PFSK-1 (cell line): ENCODE data around the gene NUP58.

Source experiments
- POLR2AphosphoS5 ChIP-seq: IDR thresholded peaks from 2 replicates; pipeline ENCODE4 v1.6.1; 2012; ENCODE audit warnings: low read depth, mild to moderate bottlenecking, control low read depth, low read length, moderate library complexity
- SIN3A ChIP-seq: IDR thresholded peaks from 2 replicates; pipeline ENCODE4 v1.6.1; 2012; ENCODE audit warnings: mild to moderate bottlenecking, low read length, moderate library complexity, borderline replicate concordance; ENCODE audit not compliant: insufficient read depth
- TAF1 ChIP-seq: IDR thresholded peaks from 2 replicates; pipeline ENCODE4 v1.6.1; 2012; ENCODE audit warnings: low read length, control low read depth, borderline replicate concordance; ENCODE audit not compliant: insufficient read depth
- TF ChIP-seq, protein P1 (sequence below), 2 experiments: IDR thresholded peaks; 2 replicates each; pipeline versions ENCODE4 v1.6.1 to v1.8.0; 2011 to 2012; ENCODE audit warnings: low read depth in 2 of 2, low read length in 2 of 2, control low read depth in 1 of 2, inconsistent platforms in 1 of 2, mild to moderate bottlenecking in 1 of 2, moderate library complexity in 1 of 2; ENCODE audit not compliant: insufficient read depth in 1 of 2

DNA sequence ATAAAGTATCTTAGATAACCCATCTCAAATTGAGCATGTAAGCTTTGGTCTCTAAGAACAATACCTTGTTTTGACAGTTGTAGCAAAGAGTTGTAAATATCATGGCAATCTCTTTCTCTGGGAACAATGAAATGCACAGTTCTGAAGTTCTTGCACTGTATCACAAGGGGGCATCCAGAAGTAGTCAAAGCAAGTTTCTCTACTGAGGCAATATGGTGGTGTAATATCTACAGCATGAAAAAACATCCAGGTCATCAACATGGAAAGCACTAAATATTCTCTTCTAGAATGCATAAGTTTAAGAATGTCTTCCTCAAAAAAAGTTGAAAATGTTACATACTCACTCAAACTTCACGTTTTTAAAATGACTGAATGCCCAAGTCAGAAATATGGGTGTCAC, 33.7 kb upstream of the NUP58 start:
- TF ChIP-seq SIN3A (no peak), POLR2AphosphoS5 (no peak), TAF1 (no peak)
- TF ChIP-seq, protein P1, sequence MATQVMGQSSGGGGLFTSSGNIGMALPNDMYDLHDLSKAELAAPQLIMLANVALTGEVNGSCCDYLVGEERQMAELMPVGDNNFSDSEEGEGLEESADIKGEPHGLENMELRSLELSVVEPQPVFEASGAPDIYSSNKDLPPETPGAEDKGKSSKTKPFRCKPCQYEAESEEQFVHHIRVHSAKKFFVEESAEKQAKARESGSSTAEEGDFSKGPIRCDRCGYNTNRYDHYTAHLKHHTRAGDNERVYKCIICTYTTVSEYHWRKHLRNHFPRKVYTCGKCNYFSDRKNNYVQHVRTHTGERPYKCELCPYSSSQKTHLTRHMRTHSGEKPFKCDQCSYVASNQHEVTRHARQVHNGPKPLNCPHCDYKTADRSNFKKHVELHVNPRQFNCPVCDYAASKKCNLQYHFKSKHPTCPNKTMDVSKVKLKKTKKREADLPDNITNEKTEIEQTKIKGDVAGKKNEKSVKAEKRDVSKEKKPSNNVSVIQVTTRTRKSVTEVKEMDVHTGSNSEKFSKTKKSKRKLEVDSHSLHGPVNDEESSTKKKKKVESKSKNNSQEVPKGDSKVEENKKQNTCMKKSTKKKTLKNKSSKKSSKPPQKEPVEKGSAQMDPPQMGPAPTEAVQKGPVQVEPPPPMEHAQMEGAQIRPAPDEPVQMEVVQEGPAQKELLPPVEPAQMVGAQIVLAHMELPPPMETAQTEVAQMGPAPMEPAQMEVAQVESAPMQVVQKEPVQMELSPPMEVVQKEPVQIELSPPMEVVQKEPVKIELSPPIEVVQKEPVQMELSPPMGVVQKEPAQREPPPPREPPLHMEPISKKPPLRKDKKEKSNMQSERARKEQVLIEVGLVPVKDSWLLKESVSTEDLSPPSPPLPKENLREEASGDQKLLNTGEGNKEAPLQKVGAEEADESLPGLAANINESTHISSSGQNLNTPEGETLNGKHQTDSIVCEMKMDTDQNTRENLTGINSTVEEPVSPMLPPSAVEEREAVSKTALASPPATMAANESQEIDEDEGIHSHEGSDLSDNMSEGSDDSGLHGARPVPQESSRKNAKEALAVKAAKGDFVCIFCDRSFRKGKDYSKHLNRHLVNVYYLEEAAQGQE (IDR thresholded peaks at IDR 0.05; ENCODE audit: insufficient read depth in 1 of 2, low read depth in 2 of 2, low read length in 2 of 2), result no peak
